Measurements from ENCODE around the gene RAB4A. TPM values are rescaled to one million over a fixed set of nuclear protein-coding genes. Genes with fewer than 3 reads are reported as not detected.

RAB4A gene
- total and polyA plus RNA-seq, 2 of the 13 experiments (the other 11 are each of a cell fraction or from before 2014, with no cell fraction given): 56.0 to 80.1 TPM

GRCh38 chr1:229234870-229235472 lies 35.9 kb upstream of the RAB4A start (continued):
- TF ChIP-seq ZNF256 (CRISPR knock-in tag; conservative IDR thresholded peaks at IDR 0.05) (no peak), ZFY (CRISPR knock-in tag; IDR thresholded peaks at IDR 0.05) (no peak), ZNF839 (CRISPR knock-in tag; IDR thresholded peaks at IDR 0.05; ENCODE audit: borderline replicate concordance) (no peak), ZNF605 (CRISPR knock-in tag; IDR thresholded peaks at IDR 0.05) (no peak), MBNL3 (CRISPR knock-in tag; conservative IDR thresholded peaks at IDR 0.05) (no peak), ELF4 (CRISPR knock-in tag; IDR thresholded peaks at IDR 0.05; ENCODE audit: borderline replicate concordance) (no peak), ZNF503 (CRISPR knock-in tag; IDR thresholded peaks at IDR 0.05) (no peak), ZNF24 (IDR thresholded peaks at IDR 0.05) (no peak), MAFF (IDR thresholded peaks at IDR 0.05; ENCODE audit: low read depth, low read length) (no peak), ZNF83 (CRISPR knock-in tag; IDR thresholded peaks at IDR 0.05; ENCODE audit: borderline replicate concordance) (no peak)

GRCh38 chr1:229237320-229237719 lies 33.6 kb upstream of the RAB4A start:
- Histone ChIP-seq H3K9me3 (ENCODE audit: low read length) (no peaks in the 10 kb centered on the region), H3K27me3 (ENCODE audit: control insufficient read depth in 1 of 2, insufficient read depth in 2 of 2, low read length in 2 of 2) (peaks cover 1 to 6% of the 10 kb centered on the region in 2 experiments; a peak in 1 of 5 replicates), H3K4me1 (ENCODE audit: insufficient read depth, low read length) (peaks cover 21% of the 10 kb centered on the region), H3K9ac (ENCODE audit: insufficient read depth, low read depth, low read length) (no peak overlapping the region), H3K4me2 (ENCODE audit: low read depth, low read length) (no peak overlapping the region), H4K20me1 (ENCODE audit: insufficient read depth, low read length) (no peaks in the 10 kb centered on the region), H3K36me3 (replicated peaks in 1 of 2; ENCODE audit: control insufficient read depth in 1 of 2, insufficient read depth in 2 of 2, low read length in 2 of 2) (no peaks in the 10 kb centered on the region), H3K79me2 (ENCODE audit: insufficient read depth, low read length) (no peaks in the 10 kb centered on the region), H2AFZ (ENCODE audit: low read length) (no peak overlapping the region), H3K27ac (ENCODE audit: extremely low read length, insufficient read depth, low read length) (no peak overlapping the region), H3K4me3 (replicated peaks in 1 of 3; ENCODE audit: insufficient read depth in 1 of 3, low read depth in 2 of 3, low read length in 3 of 3) (no peak overlapping the region)
- ATAC-seq (no peak), DNase-seq (ENCODE audit: low spot score) (no peak), FAIRE-seq (no peak)
- in situ Hi-C loops (cut with HindIII; ENCODE audit: extremely low pct_ligation_motif_present, low pct_unique_long_range_greater_than_20kb): loop anchor here (10.0 kb wide), 1 partner anchor 543 kb away; no protein-coding TSS in a partner anchor
- CTCF ChIA-PET (ENCODE audit: low intra/inter-chr PET ratio, low total read pairs): no interaction called here
- POLR2A ChIA-PET: no interaction called here
- 20% methylated on average over 2 of the region's 2 CpGs for WGBS (ENCODE audit: low lambda C conversion rate)
- intact Hi-C loops (cut with micrococcal nuclease; ENCODE audit: unreplicated experiment): no loop called here
- BruUV-seq (replicated peaks): no TSS peak
- no peak for TF ChIP-seq ZFP36 (IDR thresholded peaks at IDR 0.05; ENCODE audit: borderline replicate concordance, low read depth, low read length, partially characterized antibody)
- no peak for TF ChIP-seq POLR2AphosphoS5 (IDR thresholded peaks at IDR 0.05; ENCODE audit: low read depth, low read length)
- TF ChIP-seq NFIC (IDR thresholded peaks at IDR 0.05; ENCODE audit: low read length): no peak
- no peak for TF ChIP-seq AHR (CRISPR knock-in tag; IDR thresholded peaks at IDR 0.05)
- TF ChIP-seq SMAD9 (CRISPR knock-in tag; IDR thresholded peaks at IDR 0.05): no peak
- TF ChIP-seq ZNF280D (CRISPR knock-in tag; IDR thresholded peaks at IDR 0.05): no peak
- no peak for TF ChIP-seq PAX8 (CRISPR knock-in tag; IDR thresholded peaks at IDR 0.05; ENCODE audit: borderline replicate concordance)
- no peak for TF ChIP-seq ZNF879 (CRISPR knock-in tag; IDR thresholded peaks at IDR 0.05)
- no peak for TF ChIP-seq ZNF225 (CRISPR knock-in tag; IDR thresholded peaks at IDR 0.05)
- no peak for TF ChIP-seq KDM5B (CRISPR knock-in tag; IDR thresholded peaks at IDR 0.05; ENCODE audit: borderline replicate concordance)
- no peak for TF ChIP-seq ZNF569 (CRISPR knock-in tag; IDR thresholded peaks at IDR 0.05; ENCODE audit: borderline replicate concordance)
- TF ChIP-seq ZNF589 (CRISPR knock-in tag; conservative IDR thresholded peaks at IDR 0.05): no peak

Data from HepG2 (cell line).